AG09309 (cell line): ENCODE data around the gene KDM6B.

Experiments
- DNase-seq: peaks from one replicate; pipeline ENCODE4 v3.0.0-alpha.2; 2010; ENCODE audit warnings: low read depth
- H3K4me3 ChIP-seq: 2 replicates; pipeline ENCODE4 v1.5.1; 2011; ENCODE audit warnings: mild to moderate bottlenecking, low read depth, low read length, moderate library complexity; ENCODE audit not compliant: control insufficient read depth
- TF ChIP-seq, protein P1 (sequence below): IDR thresholded peaks from 2 replicates; pipeline ENCODE4 v1.5.1; 2011; ENCODE audit warnings: mild to moderate bottlenecking, low read depth, low read length, inconsistent platforms; ENCODE audit not compliant: insufficient read depth, control insufficient read depth; ENCODE audit errors: missing control alignments

KDM6B gene

DNA sequence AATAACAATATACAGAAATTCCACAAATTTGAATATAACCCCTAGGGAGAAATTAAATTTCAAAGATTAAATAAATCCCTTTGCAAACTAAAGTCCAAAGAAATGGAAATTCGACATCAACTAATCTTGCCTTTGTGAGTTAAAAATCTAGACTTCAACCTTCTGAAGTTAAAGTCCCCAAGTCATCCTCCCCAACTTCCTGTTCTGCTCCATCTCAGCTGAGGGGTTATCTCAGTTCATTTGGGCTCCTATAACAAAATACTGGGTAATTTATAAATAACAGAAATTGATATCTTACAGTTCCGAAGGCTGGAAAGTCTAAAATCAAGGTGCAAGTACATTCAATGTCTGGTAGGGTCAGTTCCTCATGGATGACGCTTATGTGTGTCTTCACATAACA, 22.8 kb upstream of the KDM6B start:
- no peak overlapping the region for H3K4me3 ChIP-seq
- no peak for DNase-seq
- TF ChIP-seq, protein P1, sequence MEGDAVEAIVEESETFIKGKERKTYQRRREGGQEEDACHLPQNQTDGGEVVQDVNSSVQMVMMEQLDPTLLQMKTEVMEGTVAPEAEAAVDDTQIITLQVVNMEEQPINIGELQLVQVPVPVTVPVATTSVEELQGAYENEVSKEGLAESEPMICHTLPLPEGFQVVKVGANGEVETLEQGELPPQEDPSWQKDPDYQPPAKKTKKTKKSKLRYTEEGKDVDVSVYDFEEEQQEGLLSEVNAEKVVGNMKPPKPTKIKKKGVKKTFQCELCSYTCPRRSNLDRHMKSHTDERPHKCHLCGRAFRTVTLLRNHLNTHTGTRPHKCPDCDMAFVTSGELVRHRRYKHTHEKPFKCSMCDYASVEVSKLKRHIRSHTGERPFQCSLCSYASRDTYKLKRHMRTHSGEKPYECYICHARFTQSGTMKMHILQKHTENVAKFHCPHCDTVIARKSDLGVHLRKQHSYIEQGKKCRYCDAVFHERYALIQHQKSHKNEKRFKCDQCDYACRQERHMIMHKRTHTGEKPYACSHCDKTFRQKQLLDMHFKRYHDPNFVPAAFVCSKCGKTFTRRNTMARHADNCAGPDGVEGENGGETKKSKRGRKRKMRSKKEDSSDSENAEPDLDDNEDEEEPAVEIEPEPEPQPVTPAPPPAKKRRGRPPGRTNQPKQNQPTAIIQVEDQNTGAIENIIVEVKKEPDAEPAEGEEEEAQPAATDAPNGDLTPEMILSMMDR, result no peak

DNA sequence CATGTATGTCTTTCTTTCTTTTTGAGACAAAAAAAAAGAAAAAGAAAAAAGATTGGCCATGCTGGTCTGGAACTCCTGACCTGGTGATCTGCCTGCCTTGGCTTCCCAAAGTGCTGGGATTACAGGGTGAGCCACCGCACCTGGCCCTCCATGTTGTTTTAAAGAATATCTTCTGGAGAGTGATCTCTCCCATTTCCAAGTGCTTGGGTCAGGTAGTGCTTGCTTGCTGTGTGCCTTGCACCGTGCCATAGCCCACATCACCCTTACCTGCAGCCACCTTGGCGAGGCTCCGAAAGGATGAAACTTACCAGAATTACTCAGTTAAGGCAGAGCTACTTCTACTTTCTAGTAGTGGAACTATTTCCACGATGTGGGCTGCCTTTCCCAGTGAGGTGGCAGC, 19.0 kb upstream of the KDM6B start:
- TF ChIP-seq, protein P1, result no peak
- H3K4me3 ChIP-seq, result no peak overlapping the region
- DNase-seq, result no peak

DNA sequence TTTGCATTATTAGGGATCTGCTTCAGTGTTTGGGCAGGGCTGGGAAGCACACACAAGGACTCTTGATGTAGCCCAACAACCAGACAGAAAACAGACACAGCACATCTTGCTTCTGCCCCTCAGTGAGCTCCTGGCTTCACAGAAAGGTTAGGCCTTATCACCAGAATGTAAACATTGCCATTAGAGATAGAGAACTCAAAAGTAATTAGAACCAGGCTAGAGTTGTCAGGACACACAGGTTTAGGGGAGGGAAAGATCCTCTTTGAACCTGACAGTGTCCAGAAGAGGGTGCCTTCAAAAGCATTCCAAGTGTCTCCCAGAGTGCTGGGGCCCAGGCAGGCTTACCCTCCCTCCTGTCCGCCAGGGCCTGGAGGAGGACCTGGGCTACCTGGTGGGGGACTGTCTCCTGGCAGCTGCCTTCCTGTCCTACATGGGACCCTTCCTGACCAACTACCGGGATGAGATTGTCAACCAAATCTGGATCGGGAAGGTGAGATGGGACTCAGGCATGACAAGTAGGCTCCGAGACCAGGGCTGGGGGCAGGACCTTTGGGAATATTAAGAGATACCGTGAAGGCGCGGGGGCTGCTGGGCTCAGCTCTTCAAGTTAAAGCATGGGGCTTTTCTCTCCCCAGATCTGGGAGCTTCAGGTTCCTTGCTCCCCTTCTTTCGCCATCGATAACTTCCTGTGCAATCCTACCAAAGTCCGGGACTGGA, 16.9 kb upstream of the KDM6B start:
- H3K4me3 ChIP-seq, result no peak overlapping the region
- DNase-seq, result no peak
- TF ChIP-seq, protein P1, result no peak

DNA sequence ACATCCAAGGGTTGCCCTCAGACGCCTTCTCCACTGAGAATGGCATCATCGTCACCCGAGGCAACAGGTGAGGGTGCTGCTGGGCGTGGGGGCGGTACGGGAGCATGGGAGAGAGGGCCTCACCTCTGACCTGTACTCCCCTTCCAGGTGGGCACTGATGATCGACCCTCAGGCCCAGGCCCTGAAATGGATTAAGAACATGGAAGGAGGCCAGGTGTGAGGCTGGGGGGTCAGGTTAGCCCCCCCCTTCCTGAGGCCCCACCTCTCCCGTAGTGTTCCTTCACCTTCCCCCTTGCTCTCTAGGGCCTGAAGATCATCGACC, 16.4 kb upstream of the KDM6B start:
- TF ChIP-seq, protein P1, result no peak
- no peak for DNase-seq
- H3K4me3 ChIP-seq, result no peak overlapping the region

DNA sequence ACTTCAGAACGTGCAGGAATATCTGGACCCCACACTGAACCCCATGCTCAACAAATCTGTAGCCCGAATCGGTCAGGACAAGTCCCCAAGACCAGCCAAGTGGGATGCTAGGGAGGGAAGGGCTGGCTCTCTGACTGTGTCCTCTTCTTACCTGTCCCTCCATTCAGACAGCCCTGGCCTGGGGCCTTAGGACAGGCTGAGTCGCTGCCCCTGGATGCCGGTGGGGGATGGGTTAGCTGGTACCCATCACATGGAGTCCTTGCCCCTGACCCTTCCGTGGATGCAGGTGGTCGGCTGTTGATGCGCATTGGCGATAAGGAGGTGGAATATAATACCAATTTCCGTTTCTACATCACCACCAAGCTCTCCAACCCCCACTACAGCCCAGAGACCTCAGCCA, 16.0 kb upstream of the KDM6B start:
- TF ChIP-seq, protein P1, result no peak
- DNase-seq, result no peak
- no peak overlapping the region for H3K4me3 ChIP-seq

DNA sequence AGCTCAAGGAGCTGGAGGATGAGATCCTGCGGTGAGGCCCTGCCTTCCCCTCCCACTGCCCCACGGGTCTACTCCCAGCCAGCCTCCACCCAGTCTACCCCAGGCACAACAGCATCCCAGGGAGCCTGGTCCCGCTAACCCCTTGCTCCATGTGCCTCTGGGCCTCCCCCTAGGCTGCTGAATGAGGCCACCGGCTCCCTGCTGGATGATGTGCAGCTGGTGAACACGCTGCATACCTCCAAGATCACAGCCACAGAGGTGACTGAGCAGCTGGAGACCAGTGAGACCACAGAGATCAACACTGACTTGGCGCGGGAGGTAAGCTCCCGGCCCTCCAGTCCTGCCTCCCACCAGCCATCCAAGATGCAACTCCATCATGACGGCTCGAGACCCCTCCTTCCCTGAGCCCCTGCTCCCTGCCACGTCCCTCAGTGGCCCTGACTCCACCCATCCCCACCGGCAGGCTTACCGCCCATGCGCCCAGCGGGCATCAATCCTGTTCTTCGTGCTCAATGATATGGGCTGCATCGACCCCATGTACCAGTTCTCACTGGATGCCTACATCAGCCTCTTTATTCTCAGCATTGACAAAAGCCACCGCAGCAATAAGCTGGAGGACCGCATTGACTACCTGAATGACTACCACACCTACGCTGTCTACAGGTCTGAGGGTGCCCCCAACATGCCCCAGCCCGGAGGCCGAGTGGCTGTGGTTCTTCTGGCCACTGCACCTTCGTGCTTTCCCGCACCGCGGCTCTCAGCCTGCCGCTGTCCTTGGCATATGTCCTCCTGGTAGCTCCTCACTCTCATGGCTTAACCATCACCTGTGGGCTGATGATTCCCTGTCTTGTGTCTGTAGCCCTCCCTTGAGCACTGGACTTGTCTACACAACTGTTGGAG, 15.0 kb upstream of the KDM6B start:
- TF ChIP-seq, protein P1, result no peak
- H3K4me3 ChIP-seq, result no peak overlapping the region
- no peak for DNase-seq

DNA sequence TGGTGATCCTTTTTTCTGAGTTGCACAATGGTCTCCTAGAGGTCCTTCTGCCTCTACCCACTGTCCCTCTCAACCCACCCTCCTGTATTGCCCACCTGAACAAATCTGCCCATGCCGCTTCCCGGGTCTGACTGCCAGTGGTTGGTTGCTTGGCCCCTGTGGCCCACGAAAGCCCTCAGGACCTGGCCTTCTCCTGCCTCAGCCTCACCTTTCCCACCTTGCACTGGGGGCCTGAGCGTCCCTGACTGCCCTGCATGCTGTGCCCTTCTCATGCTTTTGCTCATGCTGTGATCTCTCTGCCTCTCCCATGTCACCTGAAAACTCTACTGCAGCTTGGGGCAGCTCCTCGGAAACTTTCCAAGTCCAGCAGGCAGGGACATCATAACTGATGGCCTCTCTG, 13.8 kb upstream of the KDM6B start:
- TF ChIP-seq, protein P1, result no peak
- DNase-seq, result no peak
- no peak overlapping the region for H3K4me3 ChIP-seq
